Measurements from ENCODE around the gene ANO9. TPM values are rescaled to one million over a fixed set of nuclear protein-coding genes. Genes with fewer than 3 reads are reported as not detected.

ANO9 gene
- total and polyA plus RNA-seq, 2 experiments from 2014 or later = not detected

DNA sequence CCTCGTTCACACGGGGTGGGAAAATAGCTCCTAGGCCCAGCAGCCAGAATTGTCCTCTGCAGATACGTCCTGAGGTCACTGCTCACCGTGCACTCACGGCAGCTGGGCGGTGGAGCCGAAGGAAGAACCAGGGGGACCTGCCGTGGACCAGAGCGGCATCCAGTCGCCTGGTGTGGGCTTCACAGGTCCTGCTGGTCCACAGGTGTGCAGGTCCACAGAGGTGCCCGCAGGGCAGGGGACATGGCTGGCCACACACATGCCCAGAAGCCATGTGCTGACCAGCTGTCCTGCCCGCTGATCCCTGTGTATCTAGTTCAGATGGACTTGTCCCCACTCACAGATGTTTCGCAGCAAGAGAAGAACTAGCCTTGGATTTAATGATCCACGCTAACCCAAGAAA lies 58.4 kb downstream of the ANO9 start:
- H4K20me1 ChIP-seq (ENCODE audit: insufficient read depth) = no peaks in the 10 kb centered on the region
- no peak overlapping the region for H3K4me2 ChIP-seq (ENCODE audit: unreplicated experiment)
- H3K9me2 ChIP-seq (ENCODE audit: insufficient read depth) = no peaks in the 10 kb centered on the region
- H2AFZ ChIP-seq = no peak overlapping the region
- 64 to 72% methylated on average over 14 of the region's 14 CpGs for WGBS, 2 experiments (ENCODE audit: low coverage in 1 of 2, low lambda C conversion rate in 2 of 2, missing lambda C conversion rate in 2 of 2)
- H3F3A ChIP-seq (ENCODE audit: insufficient read depth) = no peaks in the 10 kb centered on the region
- no peak overlapping the region for H3K9ac ChIP-seq
- no peak overlapping the region for H3K27ac ChIP-seq
- no peak for DNase-seq
- H3K4me3 ChIP-seq = no peak overlapping the region
- H3K9me3 ChIP-seq (ENCODE audit: low read depth) = no peaks in the 10 kb centered on the region
- H3K27me3 ChIP-seq (replicated peaks; ENCODE audit: insufficient read depth) = no peaks in the 10 kb centered on the region
- no peaks in the 10 kb centered on the region for H3K4me1 ChIP-seq (ENCODE audit: insufficient read depth)
- in situ Hi-C loops (cut with MboI) = no loop called here
- no peaks in the 10 kb centered on the region for H3K36me3 ChIP-seq (ENCODE audit: low read depth)
- no peaks in the 10 kb centered on the region for H3K79me2 ChIP-seq (ENCODE audit: insufficient read depth)
- TF ChIP-seq EZH2 (IDR thresholded peaks at IDR 0.05; ENCODE audit: insufficient read depth, poor library complexity, severe bottlenecking) (no peak), EZH2phosphoT487 (IDR thresholded peaks at IDR 0.05; ENCODE audit: insufficient read depth, low read depth) (no peak)

DNA sequence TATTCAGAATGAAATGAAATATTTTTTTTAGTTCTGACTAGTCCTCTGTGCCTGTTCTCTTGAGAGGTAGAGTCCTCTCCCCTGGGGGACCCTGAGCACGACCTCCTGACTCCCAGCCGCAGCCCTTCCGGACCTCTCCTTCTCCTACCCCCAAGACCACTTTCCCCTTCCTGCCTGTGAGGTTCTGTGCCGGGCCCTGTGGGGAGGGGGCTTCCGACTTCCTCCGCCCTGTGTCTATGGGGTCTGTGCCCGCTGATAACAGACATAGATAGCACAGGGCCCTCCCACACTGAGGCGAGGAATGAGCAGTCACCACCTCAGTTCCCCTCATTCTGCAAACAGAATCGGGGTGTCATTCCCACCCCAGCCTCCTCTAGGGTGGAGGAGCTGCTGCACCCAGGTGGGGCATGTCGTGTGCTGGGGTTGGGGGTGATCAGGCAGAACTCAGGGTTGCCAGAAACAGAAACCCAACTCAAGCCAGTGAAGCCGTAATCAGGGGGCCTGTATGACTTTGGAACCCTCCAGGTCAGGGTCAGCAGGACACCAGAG lies 59.7 kb downstream of the ANO9 start:
- no peak for TF ChIP-seq EZH2phosphoT487 (IDR thresholded peaks at IDR 0.05; ENCODE audit: insufficient read depth, low read depth)
- no peak for TF ChIP-seq EZH2 (IDR thresholded peaks at IDR 0.05; ENCODE audit: insufficient read depth, poor library complexity, severe bottlenecking)
- Histone ChIP-seq H3K9ac (no peak overlapping the region), H3K79me2 (ENCODE audit: insufficient read depth) (no peaks in the 10 kb centered on the region), H4K20me1 (ENCODE audit: insufficient read depth) (no peaks in the 10 kb centered on the region), H3K4me3 (no peak overlapping the region), H3K9me3 (ENCODE audit: low read depth) (no peaks in the 10 kb centered on the region), H3K27ac (no peak overlapping the region), H3F3A (ENCODE audit: insufficient read depth) (no peaks in the 10 kb centered on the region), H2AFZ (no peak overlapping the region), H3K4me2 (ENCODE audit: unreplicated experiment) (no peak overlapping the region), H3K36me3 (ENCODE audit: low read depth) (no peaks in the 10 kb centered on the region), H3K9me2 (ENCODE audit: insufficient read depth) (no peaks in the 10 kb centered on the region), H3K27me3 (replicated peaks; ENCODE audit: insufficient read depth) (no peaks in the 10 kb centered on the region), H3K4me1 (ENCODE audit: insufficient read depth) (no peaks in the 10 kb centered on the region)
- no peak for DNase-seq
- WGBS, 2 experiments (ENCODE audit: low coverage in 1 of 2, low lambda C conversion rate in 2 of 2, missing lambda C conversion rate in 2 of 2) = 75 to 77% methylated on average over 11 of the region's 11 CpGs
- in situ Hi-C loops (cut with MboI) = no loop called here

DNA sequence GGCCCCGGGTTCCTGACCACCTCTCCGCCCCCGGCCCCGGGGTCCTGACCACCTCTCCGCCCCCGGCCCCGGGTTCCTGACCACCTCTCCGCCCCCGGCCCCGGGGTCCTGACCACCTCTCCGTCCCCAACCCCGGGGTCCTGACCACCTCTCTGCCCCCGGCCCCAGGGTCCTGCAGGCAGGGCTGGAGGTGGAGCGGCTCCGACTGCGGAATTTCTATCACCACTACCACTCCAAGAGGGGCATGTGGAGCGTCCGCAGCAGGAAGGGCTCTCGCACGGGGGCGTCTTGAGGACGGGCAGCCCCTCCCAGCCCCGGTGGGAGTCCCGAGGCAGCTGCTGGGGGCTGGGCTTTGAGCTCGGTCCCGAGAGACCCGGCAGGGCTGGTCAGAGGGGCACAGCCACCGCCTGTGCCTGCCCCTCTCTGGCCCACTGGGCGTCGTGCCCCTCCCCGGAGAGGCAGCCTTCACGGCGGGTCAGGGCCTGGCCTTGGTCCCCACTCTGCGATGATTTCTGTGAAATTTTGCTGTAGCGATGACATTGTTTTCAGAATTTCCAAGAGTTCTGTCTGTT lies 60.2 kb downstream of the ANO9 start:
- no peak overlapping the region for H3K4me2 ChIP-seq (ENCODE audit: unreplicated experiment)
- H2AFZ ChIP-seq = no peak overlapping the region
- no peaks in the 10 kb centered on the region for H3K4me1 ChIP-seq (ENCODE audit: insufficient read depth)
- H3K27ac ChIP-seq = no peak overlapping the region
- in situ Hi-C loops (cut with MboI) = no loop called here
- no peaks in the 10 kb centered on the region for H3F3A ChIP-seq (ENCODE audit: insufficient read depth)
- H3K9me3 ChIP-seq (ENCODE audit: low read depth) = no peaks in the 10 kb centered on the region
- H3K27me3 ChIP-seq (replicated peaks; ENCODE audit: insufficient read depth) = no peaks in the 10 kb centered on the region
- no peaks in the 10 kb centered on the region for H4K20me1 ChIP-seq (ENCODE audit: insufficient read depth)
- 73 to 87% methylated on average over 17 to 32 of the region's 35 CpGs for WGBS, 2 experiments (ENCODE audit: low coverage in 1 of 2, low lambda C conversion rate in 2 of 2, missing lambda C conversion rate in 2 of 2)
- TF ChIP-seq EZH2 (IDR thresholded peaks at IDR 0.05; ENCODE audit: insufficient read depth, poor library complexity, severe bottlenecking) (no peak), EZH2phosphoT487 (IDR thresholded peaks at IDR 0.05; ENCODE audit: insufficient read depth, low read depth) (no peak)
- no peak overlapping the region for H3K9ac ChIP-seq
- no peaks in the 10 kb centered on the region for H3K36me3 ChIP-seq (ENCODE audit: low read depth)
- H3K79me2 ChIP-seq (ENCODE audit: insufficient read depth) = no peaks in the 10 kb centered on the region
- H3K9me2 ChIP-seq (ENCODE audit: insufficient read depth) = no peaks in the 10 kb centered on the region
- DNase-seq = no peak
- H3K4me3 ChIP-seq = no peak overlapping the region

DNA sequence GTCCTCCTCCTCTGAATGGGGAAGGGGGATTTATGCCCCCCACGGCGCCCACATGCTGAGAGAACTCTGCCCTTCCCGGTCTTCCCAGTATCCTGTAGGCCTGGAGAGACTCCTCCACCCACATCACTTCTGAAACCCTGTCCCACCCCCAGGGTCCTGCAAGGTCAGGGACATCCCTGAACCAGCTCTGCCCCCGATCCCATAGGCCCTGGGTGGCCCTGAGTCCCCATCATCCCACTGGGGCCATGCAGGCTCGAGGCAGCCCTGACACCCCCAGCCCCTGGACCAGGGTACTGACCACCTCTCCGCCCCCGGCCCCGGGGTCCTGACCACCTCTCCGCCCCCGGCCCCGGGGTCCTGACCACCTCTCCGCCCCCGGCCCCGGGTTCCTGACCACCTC lies 60.8 kb downstream of the ANO9 start:
- H3K9me3 ChIP-seq (ENCODE audit: low read depth) = no peaks in the 10 kb centered on the region
- no peaks in the 10 kb centered on the region for H3K27me3 ChIP-seq (replicated peaks; ENCODE audit: insufficient read depth)
- TF ChIP-seq EZH2 (IDR thresholded peaks at IDR 0.05; ENCODE audit: insufficient read depth, poor library complexity, severe bottlenecking) (no peak), EZH2phosphoT487 (IDR thresholded peaks at IDR 0.05; ENCODE audit: insufficient read depth, low read depth) (no peak)
- no peaks in the 10 kb centered on the region for H4K20me1 ChIP-seq (ENCODE audit: insufficient read depth)
- no peak overlapping the region for H2AFZ ChIP-seq
- no peak overlapping the region for H3K4me3 ChIP-seq
- no peaks in the 10 kb centered on the region for H3K9me2 ChIP-seq (ENCODE audit: insufficient read depth)
- WGBS, 2 experiments (ENCODE audit: low coverage in 1 of 2, low lambda C conversion rate in 2 of 2, missing lambda C conversion rate in 2 of 2) = 70 to 80% methylated on average over 4 to 13 of the region's 14 CpGs
- H3F3A ChIP-seq (ENCODE audit: insufficient read depth) = no peaks in the 10 kb centered on the region
- no peak overlapping the region for H3K27ac ChIP-seq
- no peaks in the 10 kb centered on the region for H3K4me1 ChIP-seq (ENCODE audit: insufficient read depth)
- H3K79me2 ChIP-seq (ENCODE audit: insufficient read depth) = no peaks in the 10 kb centered on the region
- no peak for DNase-seq
- H3K4me2 ChIP-seq (ENCODE audit: unreplicated experiment) = no peak overlapping the region
- in situ Hi-C loops (cut with MboI) = no loop called here
- H3K36me3 ChIP-seq (ENCODE audit: low read depth) = no peaks in the 10 kb centered on the region
- H3K9ac ChIP-seq = no peak overlapping the region
